H1 (cell line): ENCODE data around the gene SBNO1. TPM values are rescaled to one million over a fixed set of nuclear protein-coding genes. Genes with fewer than 3 reads are reported as not detected.

ENCODE experiments used
- CTCF ChIA-PET: fragments of 300-600 bp; sonication (Branson Sonifier 250); formaldehyde crosslinking; loops from one replicate; lab custom pipeline; 2021; ENCODE audit not compliant: partially characterized antibody; lab: Charles Lee
- POLR2A ChIA-PET: fragments of 300-600 bp; sonication (Branson Sonifier 250); formaldehyde crosslinking; loops from one replicate; lab custom pipeline; 2021; ENCODE audit warnings: inconsistent platforms; ENCODE audit not compliant: partially characterized antibody; lab: Charles Lee
- DNase-seq, 2 experiments: peaks; one replicate each; pipeline versions ENCODE4 v3.0.0 to v3.0.0-alpha.2; 2010 to 2022; ENCODE audit warnings: low spot score in 2 of 2, low read depth in 1 of 2, mixed read lengths in 1 of 2
- FAIRE-seq: peaks from 2 replicates; lab custom pipeline; 2011; peaks lifted over from hg19 to GRCh38; lab: Jason Lieb, UNC
- H2AFZ ChIP-seq: 2 replicates; pipeline ENCODE4 v1.8.1; 2012; ENCODE audit warnings: low read length, inconsistent platforms
- H2AK5ac ChIP-seq: 2 replicates; pipeline ENCODE4 v1.6.1; 2013; ENCODE audit warnings: low read depth, low read length
- H2BK120ac ChIP-seq: replicated peaks from 2 replicates; pipeline ENCODE3; 2013; ENCODE audit warnings: low read depth, low read length, inconsistent platforms
- H2BK12ac ChIP-seq: 2 replicates; pipeline ENCODE4 v1.6.1; 2013; ENCODE audit warnings: low read depth, low read length
- H2BK15ac ChIP-seq: 2 replicates; pipeline ENCODE4 v1.6.1; 2013; ENCODE audit warnings: low read length
- H2BK20ac ChIP-seq: 2 replicates; pipeline ENCODE4 v1.6.1; 2013; ENCODE audit warnings: low read length
- H2BK5ac ChIP-seq: 2 replicates; pipeline ENCODE4 v1.6.1; 2013; ENCODE audit warnings: low read depth, low read length
- H3K14ac ChIP-seq: 2 replicates; pipeline ENCODE4 v1.6.1; 2013; ENCODE audit warnings: inconsistent platforms; ENCODE audit not compliant: insufficient read length
- H3K18ac ChIP-seq: 2 replicates; pipeline ENCODE4 v1.6.1; 2013; ENCODE audit warnings: low read length; ENCODE audit errors: extremely low read depth
- H3K23ac ChIP-seq: 2 replicates; pipeline ENCODE4 v1.6.1; 2013; ENCODE audit warnings: inconsistent platforms; ENCODE audit not compliant: insufficient read length
- H3K23me2 ChIP-seq: 2 replicates; pipeline ENCODE4 v1.6.1; 2013; ENCODE audit warnings: low read depth, low read length
- H3K27ac ChIP-seq: 2 replicates; pipeline ENCODE4 v1.6.1; 2011; ENCODE audit warnings: low read depth, low read length, inconsistent platforms
- H3K27me3 ChIP-seq, 4 experiments: replicated peaks in 1 of 4; 1 replicate in 1 of 4; 2 replicates in 3 of 4; pipeline versions ENCODE4 v1.6.1 to v1.8.1; 2011 to 2013; ENCODE audit warnings: low read length in 3 of 4, mild to moderate bottlenecking in 3 of 4, inconsistent platforms in 2 of 4, mixed read lengths in 2 of 4, moderate library complexity in 1 of 4; ENCODE audit not compliant: control insufficient read depth in 3 of 4, insufficient read depth in 3 of 4; ENCODE audit errors: extremely low read depth in 1 of 4
- H3K36me3 ChIP-seq, 4 experiments: 2 replicates each; pipeline versions ENCODE4 v1.6.1 to v1.8.1; 2011 to 2013; ENCODE audit warnings: mild to moderate bottlenecking in 4 of 4, low read length in 3 of 4, moderate library complexity in 2 of 4, control low read depth in 1 of 4, inconsistent platforms in 1 of 4; ENCODE audit not compliant: insufficient read depth in 4 of 4, control insufficient read depth in 2 of 4
- H3K4ac ChIP-seq: replicated peaks from 2 replicates; pipeline ENCODE3; 2013; ENCODE audit warnings: low read length, low read depth, mixed read lengths, inconsistent platforms; ENCODE audit not compliant: insufficient read length
- H3K4me1 ChIP-seq, 4 experiments: replicated peaks in 1 of 4; 1 replicate in 1 of 4; 2 replicates in 3 of 4; pipeline versions ENCODE4 v1.6.1 to v1.8.1; 2011 to 2013; ENCODE audit warnings: low read length in 3 of 4, inconsistent platforms in 2 of 4, mixed read lengths in 1 of 4; ENCODE audit not compliant: insufficient read depth in 4 of 4, control insufficient read depth in 3 of 4
- H3K4me2 ChIP-seq, 2 experiments: 2 replicates each; pipeline versions ENCODE4 v1.6.1 to v1.8.1; 2011 to 2013; ENCODE audit warnings: low read depth in 2 of 2, low read length in 2 of 2, control low read depth in 1 of 2, inconsistent platforms in 1 of 2, mild to moderate bottlenecking in 1 of 2; ENCODE audit not compliant: insufficient read depth in 1 of 2
- H3K4me3 ChIP-seq, 4 experiments: fragments of 200-600, 300-600 bp in 1 of 4; sonication (generic), shearing (Covaris generic), sonication (Bioruptor Twin) in 1 of 4; 2 replicates each; pipeline versions ENCODE4 v1.5.1 to v1.8.1; 2011 to 2016; ENCODE audit warnings: low read length in 4 of 4, low read depth in 3 of 4, control low read depth in 2 of 4, inconsistent platforms in 2 of 4, mild to moderate bottlenecking in 2 of 4, mixed read lengths in 1 of 4, moderate library complexity in 1 of 4; ENCODE audit not compliant: insufficient read depth in 2 of 4; ENCODE audit errors: extremely low read depth in 1 of 4
- H3K56ac ChIP-seq: replicated peaks from 2 replicates; pipeline ENCODE3; 2013; ENCODE audit warnings: low read depth, mild to moderate bottlenecking, mixed read lengths, low read length, inconsistent platforms; ENCODE audit not compliant: insufficient read length
- H3K79me1 ChIP-seq: 2 replicates; pipeline ENCODE4 v1.6.1; 2013; ENCODE audit warnings: low read depth, low read length, control low read depth
- H3K79me2 ChIP-seq, 2 experiments: 2 replicates each; pipeline versions ENCODE4 v1.6.1 to v1.8.1; 2012 to 2013; ENCODE audit warnings: low read length in 2 of 2, mild to moderate bottlenecking in 2 of 2, inconsistent platforms in 1 of 2; ENCODE audit not compliant: insufficient read depth in 2 of 2, control insufficient read depth in 1 of 2
- H3K9ac ChIP-seq, 4 experiments: replicated peaks in 1 of 4; 1 replicate in 1 of 4; 2 replicates in 3 of 4; pipeline versions ENCODE4 v1.6.1 to v1.8.1; 2011 to 2013; ENCODE audit warnings: low read depth in 3 of 4, low read length in 3 of 4, control low read depth in 2 of 4, mild to moderate bottlenecking in 2 of 4, moderate library complexity in 2 of 4, inconsistent platforms in 1 of 4; ENCODE audit errors: extremely low read depth in 1 of 4
- H3K9me3 ChIP-seq, 2 experiments: 2 replicates each; pipeline versions ENCODE4 v1.6.1 to v1.8.1; 2012 to 2013; ENCODE audit warnings: mild to moderate bottlenecking in 2 of 2, moderate library complexity in 2 of 2, control low read depth in 1 of 2, inconsistent platforms in 1 of 2, low read depth in 1 of 2, low read length in 1 of 2, mixed read lengths in 1 of 2; ENCODE audit not compliant: insufficient read depth in 2 of 2
- H4K20me1 ChIP-seq, 2 experiments: replicated peaks in 1 of 2; 2 replicates each; pipeline versions ENCODE3 to v1.8.1; 2011 to 2013; ENCODE audit warnings: inconsistent platforms in 2 of 2, low read length in 2 of 2, mild to moderate bottlenecking in 1 of 2; ENCODE audit not compliant: insufficient read depth in 2 of 2, control insufficient read depth in 1 of 2
- H4K5ac ChIP-seq: 2 replicates; pipeline ENCODE4 v1.6.1; 2013; ENCODE audit warnings: low read length, low read depth, mixed read lengths, inconsistent platforms; ENCODE audit not compliant: insufficient read length
- H4K8ac ChIP-seq: 2 replicates; pipeline ENCODE4 v1.8.0; 2013; ENCODE audit warnings: mild to moderate bottlenecking, moderate library complexity, low read length, inconsistent platforms; ENCODE audit not compliant: insufficient read depth; ENCODE audit errors: extremely low read depth
- H4K91ac ChIP-seq: replicated peaks from 2 replicates; pipeline ENCODE3; 2013; ENCODE audit warnings: low read length, mixed read lengths, inconsistent platforms; ENCODE audit not compliant: insufficient read length
- ATF2 ChIP-seq: IDR thresholded peaks from 2 replicates; pipeline ENCODE4 v1.6.1; 2012; ENCODE audit warnings: low read length, inconsistent platforms
- CHD1 ChIP-seq: IDR thresholded peaks from 2 replicates; pipeline ENCODE4 v1.6.1; 2012; ENCODE audit warnings: low read depth, low read length, improper control_type of control experiment
- EP300 ChIP-seq, 2 experiments: IDR thresholded peaks; 1 replicate in 1 of 2; 2 replicates in 1 of 2; pipeline ENCODE4 v1.6.1; 2011 to 2012; ENCODE audit warnings: low read depth in 2 of 2, low read length in 2 of 2, mild to moderate bottlenecking in 2 of 2, borderline replicate concordance in 1 of 2, inconsistent platforms in 1 of 2, moderate library complexity in 1 of 2
- KDM1A ChIP-seq: fragments of 200-600, 300-600 bp; sonication (generic); IDR thresholded peaks from 2 replicates; pipeline ENCODE4 v1.7.1; 2016; ENCODE audit warnings: mild to moderate bottlenecking, low read length, borderline replicate concordance
- KDM5A ChIP-seq: fragments of 200-600 bp; IDR thresholded peaks from 2 replicates; pipeline ENCODE4 v1.7.1; 2012; ENCODE audit warnings: mild to moderate bottlenecking, low read length, inconsistent platforms, mixed read lengths
- MAFK ChIP-seq: IDR thresholded peaks from 2 replicates; pipeline ENCODE4 v1.6.1; 2012; ENCODE audit warnings: low read depth, mild to moderate bottlenecking, improper control_type of control experiment, low read length
- PHF8 ChIP-seq: fragments of 200-600 bp; sonication (generic); conservative IDR thresholded peaks from 2 replicates; pipeline ENCODE4 v1.7.1; 2012; ENCODE audit warnings: low read depth, mild to moderate bottlenecking, inconsistent platforms, low read length, moderate library complexity
- RNF2 ChIP-seq: fragments of 200-900, 300-1000 bp; sonication (generic); IDR thresholded peaks from 2 replicates; pipeline ENCODE4 v1.7.1; 2016; ENCODE audit warnings: borderline replicate concordance, low read depth, mild to moderate bottlenecking, antibody characterized with exemption, low read length; ENCODE audit not compliant: poor library complexity, severe bottlenecking; ENCODE audit errors: missing control alignments
- SIX5 ChIP-seq: IDR thresholded peaks from 2 replicates; pipeline ENCODE4 v1.6.1; 2011; ENCODE audit warnings: mild to moderate bottlenecking, low read depth, low read length
- TCF12 ChIP-seq: IDR thresholded peaks from 2 replicates; pipeline ENCODE4 v1.6.1; 2011; ENCODE audit warnings: low read depth, mild to moderate bottlenecking, low read length
- WGBS, 2 experiments: shearing (Covaris generic) in 1 of 2; methylation state at CpG; one replicate each; pipeline versions ENCODE4 v1.1.6 to v1.1.7; 2013 to 2015; ENCODE audit warnings: low lambda C conversion rate in 2 of 2, mixed read lengths in 2 of 2, inconsistent platforms in 1 of 2, low coverage in 1 of 2, missing lambda C conversion rate in 1 of 2; ENCODE audit not compliant: insufficient replicate concordance in 2 of 2, insufficient coverage in 1 of 2, insufficient read length in 1 of 2; ENCODE audit errors: extremely low coverage in 1 of 2, missing lambda C conversion rate in 1 of 2; 5-methylcytosine and 5-hydroxymethylcytosine counted together
- polyA plus RNA-seq, 7 experiments: library from polyadenylated mRNA; depleted of rRNA in 3 of 7; stranded (reverse) in 5 of 7; unstranded in 2 of 7; fragments of >200 nt in 5 of 7; fragments of 200-250 nt in 2 of 7; gene quantifications; 1 replicate in 5 of 7; 2 replicates in 1 of 7; 4 replicates in 1 of 7; pipeline versions ENCODE4 v1.2.1 to v1.2.3, GENCODE V29; 2011 to 2013; ENCODE audit warnings: missing spikeins in 2 of 7, mixed read lengths in 2 of 7
- total RNA-seq: library from RNA; stranded (reverse); fragmentation: NEBNext Ultra II Directional; extraction: Animal tissue kit (Norgen Biotek cat#: 25700); gene quantifications from 2 replicates; pipeline ENCODE4 v1.2.1, GENCODE V29; 2021

SBNO1 gene
- total and polyA plus RNA-seq, 2 of the 8 experiments (the other 6 are each of a cell fraction or from before 2014, with no cell fraction given): 6.7 to 57.7 TPM

DNA sequence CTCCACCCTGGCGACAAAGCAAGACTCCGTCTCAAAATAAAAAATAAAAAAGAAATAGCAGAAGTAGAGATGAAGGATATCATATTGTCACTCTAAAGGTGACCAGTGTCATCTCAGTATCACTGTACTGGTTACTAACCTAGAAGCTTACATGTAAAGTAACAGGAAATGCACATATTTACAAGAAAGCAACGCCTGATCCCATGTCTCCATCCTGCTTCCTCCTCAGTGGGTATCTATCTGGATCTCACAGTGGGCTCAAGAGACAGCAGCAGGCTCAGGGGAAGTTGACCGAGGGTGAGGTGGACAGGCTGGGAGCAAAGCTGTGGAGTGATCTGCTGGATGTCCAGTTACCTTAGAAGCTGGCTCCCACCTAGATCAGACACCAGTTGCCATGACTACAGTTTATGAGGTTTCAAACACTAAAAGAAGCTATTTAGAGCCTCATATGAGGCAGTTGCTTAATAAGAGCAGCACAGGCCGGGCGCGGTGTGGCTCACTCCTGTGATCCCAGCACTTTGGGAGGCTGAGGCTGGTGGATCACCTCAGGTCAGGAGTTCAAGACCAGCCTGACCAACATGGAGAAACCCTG lies 120.9 kb downstream of the SBNO1 start:
- Histone ChIP-seq H2BK15ac (no peak overlapping the region), H3K4ac (no peak overlapping the region), H3K27ac (no peak overlapping the region), H3K79me1 (peaks cover 5% of the 10 kb centered on the region; the same call in 1 of the 2 replicates), H2AK5ac (no peak overlapping the region), H3K9me3 (peaks cover 3 to 5% of the 10 kb centered on the region in 2 experiments; a peak in 3 of 4 replicates), H3K23ac (no peak overlapping the region), H2BK120ac (no peak overlapping the region), H3K14ac (no peak overlapping the region), H2BK12ac (no peak overlapping the region), H3K79me2 (peaks cover 0 to 11% of the 10 kb centered on the region in 2 experiments; a peak in 1 of 4 replicates), H3K4me2 (no peak overlapping the region), H3K36me3 (peaks cover 0 to 8% (median 4%) of the 10 kb centered on the region in 4 experiments; a peak in 4 of 8 replicates), H2BK20ac (no peak overlapping the region), H4K91ac (no peak overlapping the region), H3K18ac (no peak overlapping the region), H2BK5ac (no peak overlapping the region), H3K56ac (no peak overlapping the region), H4K8ac (no peak overlapping the region), H3K27me3 (no peaks in the 10 kb centered on the region), H4K20me1 (peaks cover 0 to 1% of the 10 kb centered on the region in 2 experiments), H4K5ac (no peak overlapping the region), H3K23me2 (no peaks in the 10 kb centered on the region), H3K4me1 (no peaks in the 10 kb centered on the region), H2AFZ (no peak overlapping the region), H3K9ac (no peak overlapping the region), H3K4me3 (no peak overlapping the region)
- CTCF ChIA-PET: interaction anchor here (0.8 to 1.5 kb wide), 4 partner anchors 8 to 384 kb away, joined by 3 to 4 read pairs (median 4); no protein-coding TSS in a partner anchor
- DNase-seq (no peak), FAIRE-seq (no peak)
- 87% methylated on average over 7 of the region's 7 CpGs; no CpG with 5 or more reads in 1 of the 2 experiments for WGBS, 2 experiments
- POLR2A ChIA-PET: interaction anchor here (0.9 to 1.5 kb wide), 2 partner anchors 11 to 21 kb away, joined by 3 to 12 read pairs; partner anchors contain the start of genes MPHOSPH9 and MTRFR
- no peak for TF ChIP-seq EP300 (IDR thresholded peaks at IDR 0.05; ENCODE audit: borderline replicate concordance in 1 of 2, low read depth in 2 of 2, low read length in 2 of 2)
- TF ChIP-seq ATF2: no peak
- TF ChIP-seq MAFK: no peak
- no peak for TF ChIP-seq KDM5A
- TF ChIP-seq SIX5: no peak
- TF ChIP-seq CHD1: no peak
- TF ChIP-seq TCF12: no peak
- TF ChIP-seq KDM1A: no peak
- TF ChIP-seq RNF2: no peak
- TF ChIP-seq PHF8: no peak
